ENCODE data around the gene LTK. TPM values are rescaled to one million over a fixed set of nuclear protein-coding genes. Genes with fewer than 3 reads are reported as not detected.

LTK gene
- total RNA-seq, result not detected in 2 replicates

- Histone ChIP-seq H3K27ac (ENCODE audit: low read depth, low read length) (no peak within 1 kb of the TSS), H3K79me2 (ENCODE audit: insufficient read depth, low read length) (no peaks in the 10 kb centered on the region), H3K4me2 (ENCODE audit: insufficient read depth, low read length) (peak within 1 kb of the TSS; percentile 60), H3K4me1 (ENCODE audit: insufficient read depth, low read length) (peaks cover 8% of the 10 kb centered on the region), H2AFZ (ENCODE audit: low read length) (no peak within 1 kb of the TSS), H3K36me3 (ENCODE audit: insufficient read depth, low read length) (peaks cover 3% of the 10 kb centered on the region), H3K9me3 (ENCODE audit: low read depth, low read length) (no peaks in the 10 kb centered on the region), H3K4me3 (ENCODE audit: insufficient read depth, low read length) (peak within 1 kb of the TSS; percentile 39), H4K20me1 (ENCODE audit: insufficient read depth, low read length) (no peaks in the 10 kb centered on the region), H3K27me3 (ENCODE audit: insufficient read depth, low read length) (peaks cover 36% of the 10 kb centered on the region)
- DNase-seq (ENCODE audit: insufficient read length, low spot score, missing footprints), result peak; percentile 81
- TF ChIP-seq CTCF (IDR thresholded peaks at IDR 0.05; ENCODE audit: extremely low read depth, low read depth, low read length), result no peak
These were observed at the start of gene LTK for GRCh38 chr15:41513506-41514227. Gene LTK (minus strand): TSS chr15:41513827. CDS start chr15:41513709, 118 bp downstream.

- Histone ChIP-seq H3K79me2 (ENCODE audit: insufficient read depth, low read length) (no peaks in the 10 kb centered on the region), H3K9me3 (ENCODE audit: low read depth, low read length) (no peaks in the 10 kb centered on the region), H3K4me2 (ENCODE audit: insufficient read depth, low read length) (no peak overlapping the region), H3K4me1 (ENCODE audit: insufficient read depth, low read length) (peaks cover 28% of the 10 kb centered on the region), H3K4me3 (ENCODE audit: insufficient read depth, low read length) (no peak overlapping the region), H4K20me1 (ENCODE audit: insufficient read depth, low read length) (peaks cover 3% of the 10 kb centered on the region), H2AFZ (ENCODE audit: low read length) (no peak overlapping the region), H3K27me3 (ENCODE audit: insufficient read depth, low read length) (no peaks in the 10 kb centered on the region), H3K36me3 (ENCODE audit: insufficient read depth, low read length) (no peaks in the 10 kb centered on the region), H3K27ac (ENCODE audit: low read depth, low read length) (no peak overlapping the region)
- DNase-seq (ENCODE audit: insufficient read length, low spot score, missing footprints), result no peak
- no peak for TF ChIP-seq CTCF (IDR thresholded peaks at IDR 0.05; ENCODE audit: extremely low read depth, low read depth, low read length)
These were observed 49.2 kb upstream of the LTK start for GRCh38 chr15:41562784-41563198.

GRCh38 chr15:41562244-41562643, 48.6 kb upstream of the LTK start:
- Histone ChIP-seq H3K27me3 (ENCODE audit: insufficient read depth, low read length) (no peaks in the 10 kb centered on the region), H3K4me3 (ENCODE audit: insufficient read depth, low read length) (no peak overlapping the region), H3K27ac (ENCODE audit: low read depth, low read length) (no peak overlapping the region), H2AFZ (ENCODE audit: low read length) (no peak overlapping the region), H3K4me2 (ENCODE audit: insufficient read depth, low read length) (no peak overlapping the region), H3K4me1 (ENCODE audit: insufficient read depth, low read length) (peaks cover 28% of the 10 kb centered on the region), H3K9me3 (ENCODE audit: low read depth, low read length) (no peaks in the 10 kb centered on the region), H4K20me1 (ENCODE audit: insufficient read depth, low read length) (peaks cover 3% of the 10 kb centered on the region), H3K36me3 (ENCODE audit: insufficient read depth, low read length) (no peaks in the 10 kb centered on the region), H3K79me2 (ENCODE audit: insufficient read depth, low read length) (no peaks in the 10 kb centered on the region)
- no peak for TF ChIP-seq CTCF (IDR thresholded peaks at IDR 0.05; ENCODE audit: extremely low read depth, low read depth, low read length)
- DNase-seq (ENCODE audit: insufficient read length, low spot score, missing footprints), result peak; percentile 83

- H3K27ac ChIP-seq (ENCODE audit: low read depth, low read length), result no peak overlapping the region
- H3K27me3 ChIP-seq (ENCODE audit: insufficient read depth, low read length), result no peaks in the 10 kb centered on the region
- H3K9me3 ChIP-seq (ENCODE audit: low read depth, low read length), result no peaks in the 10 kb centered on the region
- no peak overlapping the region for H2AFZ ChIP-seq (ENCODE audit: low read length)
- no peaks in the 10 kb centered on the region for H3K79me2 ChIP-seq (ENCODE audit: insufficient read depth, low read length)
- no peaks in the 10 kb centered on the region for H3K36me3 ChIP-seq (ENCODE audit: insufficient read depth, low read length)
- TF ChIP-seq CTCF (IDR thresholded peaks at IDR 0.05; ENCODE audit: extremely low read depth, low read depth, low read length), result no peak
- H3K4me1 ChIP-seq (ENCODE audit: insufficient read depth, low read length), result peaks cover 28% of the 10 kb centered on the region
- peak; percentile 97 for DNase-seq (ENCODE audit: insufficient read length, low spot score, missing footprints)
- no peak overlapping the region for H3K4me3 ChIP-seq (ENCODE audit: insufficient read depth, low read length)
- no peak overlapping the region for H3K4me2 ChIP-seq (ENCODE audit: insufficient read depth, low read length)
- H4K20me1 ChIP-seq (ENCODE audit: insufficient read depth, low read length), result peaks cover 3% of the 10 kb centered on the region
These were observed 48.1 kb upstream of the LTK start for GRCh38 chr15:41561777-41562145.

All from osteoblast (primary cell).